MM.1S (cell line): Measurements from ENCODE around the gene SGK1.

Experiments used
- DNase-seq: peaks from one replicate; pipeline ENCODE4 v3.0.0-alpha.2; 2015
- H2AFZ ChIP-seq: fragments of 300-600 bp; sonication (generic); 2 replicates; pipeline ENCODE4 v1.6.0; 2016; ENCODE audit warnings: antibody characterized with exemption, low read length
- H3F3A ChIP-seq: fragments of 300-600 bp; sonication (generic); 2 replicates; pipeline ENCODE4 v1.6.1; 2016; ENCODE audit warnings: mild to moderate bottlenecking, antibody characterized with exemption, low read length, moderate library complexity, mixed read lengths; ENCODE audit not compliant: insufficient read depth
- H3K27ac ChIP-seq: fragments of 300-600 bp; sonication (generic); 2 replicates; pipeline ENCODE4 v1.5.1; 2016; ENCODE audit warnings: mild to moderate bottlenecking, low read length
- H3K27me3 ChIP-seq: fragments of 300-600 bp; sonication (generic); replicated peaks from 2 replicates; pipeline ENCODE4 v1.6.0; 2016; ENCODE audit warnings: low read length; ENCODE audit not compliant: insufficient read depth
- H3K36me3 ChIP-seq: fragments of 300-600 bp; sonication (generic); replicated peaks from 2 replicates; pipeline ENCODE4 v1.6.1; 2016; ENCODE audit warnings: mild to moderate bottlenecking, low read length, mixed read lengths; ENCODE audit not compliant: insufficient read depth
- H3K4me1 ChIP-seq: fragments of 300-600 bp; sonication (generic); 2 replicates; pipeline ENCODE4 v1.6.1; 2016; ENCODE audit warnings: low read length, mixed read lengths
- H3K4me2 ChIP-seq: fragments of 300-600 bp; sonication (generic); 2 replicates; pipeline ENCODE4 v1.6.0; 2016; ENCODE audit warnings: low read depth, low read length
- H3K4me3 ChIP-seq: fragments of 300-600 bp; sonication (generic); 2 replicates; pipeline ENCODE4 v1.5.1; 2016; ENCODE audit warnings: low read length, mixed read lengths
- H3K79me2 ChIP-seq: fragments of 300-600 bp; sonication (generic); 2 replicates; pipeline ENCODE4 v1.6.1; 2016; ENCODE audit warnings: mixed run types, low read length, mixed read lengths
- H3K9ac ChIP-seq: fragments of 300-600 bp; sonication (generic); 2 replicates; pipeline ENCODE4 v1.6.1; 2016; ENCODE audit warnings: low read length, mixed read lengths
- H3K9me2 ChIP-seq: fragments of 300-600 bp; sonication (generic); replicated peaks from 2 replicates; pipeline ENCODE4 v1.6.1; 2016; ENCODE audit warnings: mild to moderate bottlenecking, low read length, mixed read lengths; ENCODE audit not compliant: insufficient read depth
- H3K9me3 ChIP-seq: fragments of 300-600 bp; sonication (generic); replicated peaks from 2 replicates; pipeline ENCODE4 v1.6.1; 2016; ENCODE audit warnings: mild to moderate bottlenecking, low read length, mixed read lengths; ENCODE audit not compliant: insufficient read depth
- H4K20me1 ChIP-seq: fragments of 300-600 bp; sonication (generic); 2 replicates; pipeline ENCODE4 v1.6.1; 2016; ENCODE audit warnings: mild to moderate bottlenecking, low read length, moderate library complexity, mixed read lengths; ENCODE audit not compliant: insufficient read depth
- CTCF ChIP-seq: fragments of 300-600 bp; sonication (generic); IDR thresholded peaks from 2 replicates; pipeline ENCODE4 v1.5.1; 2016; ENCODE audit warnings: antibody characterized with exemption, low read length, mixed read lengths
- EZH2 ChIP-seq: fragments of 300-600 bp; sonication (generic); optimal IDR thresholded peaks from 2 replicates; pipeline ENCODE3; 2017; ENCODE audit warnings: low read depth, mild to moderate bottlenecking, antibody characterized with exemption, low read length, mixed read lengths
- EZH2phosphoT487 ChIP-seq: fragments of 300-600 bp; sonication (generic); IDR thresholded peaks from 2 replicates; pipeline ENCODE4 v1.6.1; 2018; ENCODE audit warnings: antibody characterized with exemption, low read length

SGK1 gene

GRCh38 chr6:134312038-134312660, 5.8 kb downstream of the SGK1 start:
- Histone ChIP-seq H2AFZ (no peak overlapping the region), H3K4me2 (no peak overlapping the region), H3K79me2 (no peaks in the 10 kb centered on the region), H3K4me1 (peaks cover 7% of the 10 kb centered on the region), H3K27me3 (no peaks in the 10 kb centered on the region), H3K36me3 (no peaks in the 10 kb centered on the region), H3K9ac (no peak overlapping the region), H4K20me1 (no peaks in the 10 kb centered on the region), H3F3A (peaks cover 5% of the 10 kb centered on the region; the same call in 1 of the 2 replicates), H3K9me2 (no peaks in the 10 kb centered on the region), H3K27ac (no peak overlapping the region), H3K4me3 (no peak overlapping the region), H3K9me3 (no peaks in the 10 kb centered on the region)
- no peak for TF ChIP-seq EZH2
- no peak for DNase-seq

DNA sequence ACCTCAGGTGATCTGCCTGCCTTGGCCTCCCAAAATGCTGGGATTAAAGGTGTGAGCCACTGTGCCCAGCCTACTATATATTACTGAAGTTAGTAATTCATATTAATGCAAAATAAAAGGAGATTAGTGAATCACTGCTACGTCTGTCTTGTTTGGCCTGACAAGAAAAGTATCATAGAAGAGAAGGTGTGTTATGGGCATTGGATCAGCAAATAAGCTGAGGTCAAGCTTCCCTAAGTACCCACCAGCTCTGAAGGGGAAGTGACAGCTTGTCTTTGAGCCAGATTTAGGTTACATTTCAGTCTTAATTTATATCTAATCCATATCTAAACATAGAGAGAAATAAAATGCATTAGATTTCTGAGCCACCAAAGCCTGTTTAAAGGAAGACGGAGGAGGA, 7.1 kb downstream of the SGK1 start:
- Histone ChIP-seq H3K4me1 (peaks cover 7% of the 10 kb centered on the region), H3K4me3 (no peak overlapping the region), H3K79me2 (no peaks in the 10 kb centered on the region), H3K9ac (no peak overlapping the region), H3F3A (peaks cover 5% of the 10 kb centered on the region; the same call in 1 of the 2 replicates), H3K36me3 (no peaks in the 10 kb centered on the region), H3K27ac (no peak overlapping the region), H3K27me3 (no peaks in the 10 kb centered on the region), H4K20me1 (no peaks in the 10 kb centered on the region), H3K9me2 (no peaks in the 10 kb centered on the region), H3K4me2 (no peak overlapping the region), H3K9me3 (no peaks in the 10 kb centered on the region), H2AFZ (no peak overlapping the region)
- DNase-seq, result no peak
- TF ChIP-seq EZH2phosphoT487 (no peak), CTCF (no peak), EZH2 (no peak)

GRCh38 chr6:134309983-134310605, 7.8 kb downstream of the SGK1 start:
- H3K4me1 ChIP-seq, result peaks cover 7% of the 10 kb centered on the region
- H3K9me2 ChIP-seq, result no peaks in the 10 kb centered on the region
- no peak overlapping the region for H3K4me2 ChIP-seq

More at GRCh38 chr6:134309983-134310605, 7.8 kb downstream of the SGK1 start:
- no peak overlapping the region for H3K9ac ChIP-seq
- H4K20me1 ChIP-seq, result no peaks in the 10 kb centered on the region
- no peak for DNase-seq
- TF ChIP-seq CTCF (no peak), EZH2 (no peak), EZH2phosphoT487 (no peak)
- no peaks in the 10 kb centered on the region for H3K9me3 ChIP-seq
- H3K27me3 ChIP-seq, result no peaks in the 10 kb centered on the region
- no peaks in the 10 kb centered on the region for H3K36me3 ChIP-seq
- H3K79me2 ChIP-seq, result no peaks in the 10 kb centered on the region
- H3K27ac ChIP-seq, result no peak overlapping the region
- H3F3A ChIP-seq, result peaks cover 5% of the 10 kb centered on the region; the same call in 1 of the 2 replicates
- no peak overlapping the region for H2AFZ ChIP-seq
- H3K4me3 ChIP-seq, result no peak overlapping the region
